Dendritic cell treated with granulocyte-macrophage colony-stimulating factor and Interleukin-4, amounts not matched to agents 40 ng/mL and 50 ng/mL, for 4 days (primary cell): ENCODE measurements around the gene FAM241B.

Source experiments
- H3K27ac Mint-ChIP-seq: one replicate; pipeline ENCODE4 v1.8.0; 2022; ENCODE audit warnings: mild to moderate bottlenecking, mixed read lengths
- H3K27me3 Mint-ChIP-seq: one replicate; pipeline ENCODE4 v1.8.0; 2022; ENCODE audit warnings: mild to moderate bottlenecking, mixed read lengths
- H3K36me3 Mint-ChIP-seq: one replicate; pipeline ENCODE4 v1.8.0; 2022; ENCODE audit warnings: low read depth, mixed read lengths
- H3K4me1 Mint-ChIP-seq: one replicate; pipeline ENCODE4 v1.8.0; 2022; ENCODE audit warnings: low read depth, mixed read lengths
- H3K4me3 Mint-ChIP-seq: one replicate; pipeline ENCODE4 v1.8.0; 2022; ENCODE audit warnings: mild to moderate bottlenecking, moderate library complexity, mixed read lengths
- H3K9me3 Mint-ChIP-seq: one replicate; pipeline ENCODE4 v1.8.0; 2022; ENCODE audit warnings: mixed read lengths
- intact Hi-C: fragments of 100-400 bp; cut with micrococcal nuclease; formaldehyde crosslinking; loops from one replicate; pipeline ENCODE4 v1.15.0; 2022

Gene FAM241B

DNA sequence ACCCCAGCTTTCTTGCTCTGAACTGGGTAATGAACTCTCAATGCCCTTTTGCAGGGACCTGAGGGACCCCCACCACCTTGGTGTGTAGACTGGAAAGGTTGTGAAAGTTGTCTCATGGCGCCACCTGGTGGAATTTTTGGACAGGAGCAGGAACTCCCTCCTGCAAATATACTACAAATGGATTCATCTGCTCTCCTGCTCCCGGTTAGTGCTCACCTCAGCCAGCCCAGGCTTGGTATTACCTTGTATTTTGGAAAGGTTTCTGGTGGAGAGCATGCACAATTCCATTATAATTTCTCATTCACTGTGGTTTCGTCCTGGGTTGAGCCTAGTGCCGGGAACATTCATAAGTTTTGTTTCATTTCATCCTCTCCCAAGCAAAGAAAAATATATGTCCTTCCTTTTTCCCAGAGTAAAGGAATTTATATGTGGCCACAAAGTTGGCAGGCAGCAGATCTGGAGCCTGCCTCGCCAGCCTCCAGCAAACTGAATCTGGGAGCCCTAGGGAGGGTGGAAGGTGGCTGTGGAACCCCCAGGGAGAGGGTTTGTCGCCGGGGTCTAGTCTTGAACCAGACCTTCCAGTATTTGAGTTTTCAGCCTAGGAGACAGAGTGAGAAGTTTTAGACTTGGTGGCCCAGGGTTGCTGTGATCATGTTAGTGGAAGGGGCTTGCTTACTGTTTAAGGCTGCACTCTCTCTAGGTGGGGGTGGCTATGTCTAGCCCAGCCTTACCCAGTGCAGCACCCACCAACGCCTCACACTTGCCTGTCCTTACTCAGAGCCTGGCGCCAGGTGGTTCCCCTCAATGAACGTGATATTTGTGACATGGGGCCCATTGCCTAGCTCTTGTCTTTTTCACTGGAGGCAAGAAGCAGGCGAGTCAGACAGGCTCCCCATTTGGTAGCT is 9.5 kb downstream of the FAM241B start:
- H3K27me3 Mint-ChIP-seq = peaks cover 9% of the 10 kb centered on the region
- intact Hi-C loops = loop anchor here (1.0 to 10.0 kb wide), 2 partner anchors 124 to 215 kb away; no protein-coding TSS in a partner anchor
- no peak overlapping the region for H3K4me3 Mint-ChIP-seq
- H3K27ac Mint-ChIP-seq = no peak overlapping the region
- no peaks in the 10 kb centered on the region for H3K9me3 Mint-ChIP-seq
- H3K36me3 Mint-ChIP-seq = no peaks in the 10 kb centered on the region
- no peaks in the 10 kb centered on the region for H3K4me1 Mint-ChIP-seq

DNA sequence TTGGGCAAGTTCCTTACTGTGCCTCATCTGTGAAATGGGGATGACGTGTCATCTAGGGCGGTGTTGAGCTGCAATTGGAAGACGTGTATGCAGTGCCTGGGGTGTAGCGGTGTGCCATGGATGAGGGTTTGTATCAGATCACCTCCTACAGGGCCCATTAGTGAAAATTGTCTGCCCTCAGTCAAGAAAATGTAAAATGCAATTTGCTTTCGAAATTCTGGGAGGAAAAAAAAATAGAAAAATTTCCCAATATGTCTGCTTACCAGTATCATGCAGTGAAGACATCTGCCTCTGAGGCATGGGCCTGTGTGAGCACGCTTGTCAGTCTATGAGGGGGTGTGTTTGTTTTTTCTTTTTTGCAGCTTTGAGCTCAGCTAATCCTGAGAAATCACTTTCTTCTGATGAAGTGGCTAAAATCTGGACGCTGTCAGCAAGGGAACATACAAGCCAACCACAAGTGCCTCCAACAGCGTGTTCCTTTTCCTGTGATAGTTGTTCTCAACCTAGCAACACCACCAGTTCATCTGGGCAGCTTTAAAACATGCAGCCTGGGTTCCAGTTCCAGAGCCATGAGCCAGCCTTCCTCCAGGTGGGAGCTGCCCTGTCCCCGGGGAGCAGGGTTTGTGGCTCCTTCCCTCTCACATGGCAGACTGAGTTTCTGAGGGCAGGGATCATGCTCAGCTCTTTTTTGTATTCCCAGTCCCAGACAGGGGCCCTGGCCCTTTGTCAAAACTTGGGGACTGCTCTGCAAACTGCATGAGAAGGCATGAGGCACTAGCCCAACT is 10.3 kb downstream of the FAM241B start:
- no peaks in the 10 kb centered on the region for H3K9me3 Mint-ChIP-seq
- no peak overlapping the region for H3K4me3 Mint-ChIP-seq
- H3K36me3 Mint-ChIP-seq = no peaks in the 10 kb centered on the region
- peaks cover 11% of the 10 kb centered on the region for H3K27me3 Mint-ChIP-seq
- H3K4me1 Mint-ChIP-seq = no peaks in the 10 kb centered on the region
- no peak overlapping the region for H3K27ac Mint-ChIP-seq
- intact Hi-C loops = no loop called here

DNA sequence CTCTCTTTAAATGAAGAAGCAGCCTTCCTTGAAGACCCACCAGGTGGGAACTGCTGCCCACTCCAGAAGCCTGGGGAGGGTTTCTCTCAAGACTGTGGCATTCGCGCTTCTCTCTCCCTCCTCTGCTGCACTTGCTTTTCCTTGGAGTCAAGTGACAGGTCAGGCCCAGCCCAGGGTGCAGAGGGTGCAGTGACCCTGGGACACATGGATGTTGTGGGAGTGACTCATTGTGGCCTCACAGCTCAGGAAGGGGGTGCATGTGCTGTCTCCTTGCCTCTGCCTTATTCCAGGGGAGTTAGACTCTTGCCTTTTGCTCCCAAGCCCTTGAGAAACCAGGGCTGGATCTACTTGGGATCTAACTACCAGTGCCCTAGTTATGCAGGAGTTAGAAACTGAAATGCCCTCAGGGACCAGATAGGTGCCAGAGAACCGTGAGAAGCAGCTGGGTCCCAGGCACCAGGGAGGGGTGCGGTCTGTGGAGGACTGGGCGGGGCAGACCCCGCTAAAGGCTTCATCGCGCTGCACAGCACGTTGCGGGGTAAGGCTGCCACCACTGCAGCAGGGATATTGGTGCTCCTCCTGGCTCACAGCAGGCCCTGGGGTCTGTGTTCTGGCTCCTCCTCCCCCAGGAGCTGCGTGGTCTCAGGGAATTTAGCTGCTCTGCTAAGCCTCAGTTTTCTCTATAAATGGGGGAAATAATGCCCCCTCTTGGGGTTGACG is 11.4 kb downstream of the FAM241B start:
- no peaks in the 10 kb centered on the region for H3K9me3 Mint-ChIP-seq
- H3K36me3 Mint-ChIP-seq = no peaks in the 10 kb centered on the region
- intact Hi-C loops = no loop called here
- no peak overlapping the region for H3K27ac Mint-ChIP-seq
- peaks cover 11% of the 10 kb centered on the region for H3K27me3 Mint-ChIP-seq
- no peaks in the 10 kb centered on the region for H3K4me1 Mint-ChIP-seq
- H3K4me3 Mint-ChIP-seq = no peak overlapping the region

DNA sequence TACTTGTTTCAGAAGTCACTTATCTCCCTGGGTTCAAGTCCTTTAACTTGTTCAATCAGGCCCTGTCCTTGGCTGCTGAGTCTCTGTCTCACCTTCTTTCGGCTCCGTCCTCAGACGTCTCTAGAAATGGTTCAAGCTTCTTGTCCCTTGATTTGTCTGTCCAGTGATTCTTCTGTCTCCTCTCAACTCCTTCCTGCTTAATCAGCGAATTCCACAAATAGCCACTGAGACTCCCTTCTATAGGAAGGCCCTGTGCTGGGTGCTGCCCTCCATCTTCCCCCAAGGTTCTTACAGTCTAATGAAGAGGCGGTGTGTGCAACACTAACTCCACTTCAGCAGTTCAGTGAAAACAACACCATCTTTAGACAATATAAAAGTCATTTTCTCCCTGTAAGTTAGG is 12.7 kb downstream of the FAM241B start:
- intact Hi-C loops = no loop called here
- H3K4me1 Mint-ChIP-seq = no peaks in the 10 kb centered on the region
- no peaks in the 10 kb centered on the region for H3K9me3 Mint-ChIP-seq
- no peak overlapping the region for H3K4me3 Mint-ChIP-seq
- H3K27me3 Mint-ChIP-seq = peaks cover 9% of the 10 kb centered on the region
- no peaks in the 10 kb centered on the region for H3K36me3 Mint-ChIP-seq
- no peak overlapping the region for H3K27ac Mint-ChIP-seq

DNA sequence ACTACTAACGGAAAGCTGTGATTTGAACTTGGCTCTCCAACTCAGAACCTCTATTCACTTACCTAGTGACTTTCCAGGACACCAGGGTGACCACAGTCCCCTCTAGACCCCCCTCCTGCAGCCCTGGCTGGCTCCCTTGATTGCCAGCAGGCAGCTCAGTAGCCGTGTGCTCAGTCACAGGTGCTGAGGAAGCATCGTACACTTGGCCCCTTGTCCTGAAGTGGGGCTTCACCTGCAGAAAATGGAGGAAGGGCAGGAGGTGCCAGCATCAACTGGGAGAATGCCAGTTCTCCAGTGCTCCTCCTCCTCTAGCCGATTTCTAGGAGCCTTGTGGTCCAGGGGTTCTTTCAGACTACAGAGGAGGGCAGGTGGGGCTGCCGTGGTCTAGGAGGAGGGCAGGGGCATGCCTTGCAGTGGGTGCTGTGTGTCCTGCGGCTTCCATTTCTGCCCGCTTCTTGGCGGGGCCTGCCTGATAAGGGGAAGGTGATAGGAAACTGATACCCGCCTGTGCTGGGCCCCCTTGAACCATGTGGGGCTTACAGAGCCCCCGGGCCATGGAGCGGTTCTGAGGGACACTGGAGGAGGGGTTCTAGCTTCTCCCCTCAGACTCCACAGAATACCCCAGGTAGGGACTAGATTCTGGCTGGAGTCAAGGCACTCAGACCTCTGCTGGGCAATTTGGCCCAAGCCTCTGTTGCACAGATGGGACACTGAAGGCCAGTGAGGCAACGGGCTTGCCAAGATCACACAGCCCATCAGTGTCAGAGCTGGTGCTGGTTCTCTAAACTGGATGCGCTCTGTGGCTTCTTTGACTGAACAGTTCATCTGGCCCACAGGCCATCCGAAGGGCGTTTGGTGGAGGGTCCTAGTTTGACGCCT is 14.0 kb downstream of the FAM241B start:
- Mint-ChIP-seq H3K27me3 (peaks cover 8% of the 10 kb centered on the region), H3K9me3 (no peaks in the 10 kb centered on the region), H3K4me3 (no peak overlapping the region), H3K27ac (no peak overlapping the region), H3K36me3 (no peaks in the 10 kb centered on the region), H3K4me1 (no peaks in the 10 kb centered on the region)
- intact Hi-C loops = loop anchor here (2.0 kb wide), 2 partner anchors 73 to 271 kb away; no protein-coding TSS in a partner anchor

DNA sequence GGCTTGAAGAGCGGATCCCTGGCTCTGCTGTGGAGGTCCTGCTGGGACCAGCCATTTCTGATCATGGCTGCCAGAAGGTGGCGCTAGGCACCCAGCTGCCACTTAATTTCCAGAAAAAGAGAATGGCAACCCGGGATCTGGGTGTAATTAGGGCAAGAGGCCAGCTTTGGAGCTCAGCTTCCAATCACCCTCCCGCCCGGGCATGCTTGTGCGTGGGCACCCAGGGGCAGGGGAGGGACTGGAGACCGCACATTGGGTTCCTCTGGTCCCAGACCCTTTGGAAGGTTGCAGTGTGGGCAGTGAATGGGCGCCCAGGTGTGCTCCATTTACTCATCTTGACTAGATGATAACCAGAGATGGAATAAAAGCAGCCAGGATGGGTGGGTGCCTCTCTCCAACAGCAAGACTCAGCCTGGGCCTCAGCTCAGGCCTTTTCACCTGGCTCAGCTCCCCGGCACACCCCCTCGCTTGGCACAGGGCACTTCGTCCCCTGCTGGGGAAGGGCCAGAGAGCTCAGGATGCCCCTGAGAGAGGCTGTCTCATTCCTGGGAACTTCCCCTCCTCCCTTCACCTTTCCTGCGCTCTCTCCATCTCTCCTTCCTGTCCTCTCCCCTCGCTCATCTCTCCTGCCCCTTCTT is 14.7 kb downstream of the FAM241B start:
- no peak overlapping the region for H3K4me3 Mint-ChIP-seq
- intact Hi-C loops = loop anchor here (2.0 kb wide), 2 partner anchors 72 to 270 kb away; no protein-coding TSS in a partner anchor
- no peak overlapping the region for H3K27ac Mint-ChIP-seq
- no peaks in the 10 kb centered on the region for H3K4me1 Mint-ChIP-seq
- H3K36me3 Mint-ChIP-seq = no peaks in the 10 kb centered on the region
- H3K9me3 Mint-ChIP-seq = no peaks in the 10 kb centered on the region
- peaks cover 8% of the 10 kb centered on the region for H3K27me3 Mint-ChIP-seq

DNA sequence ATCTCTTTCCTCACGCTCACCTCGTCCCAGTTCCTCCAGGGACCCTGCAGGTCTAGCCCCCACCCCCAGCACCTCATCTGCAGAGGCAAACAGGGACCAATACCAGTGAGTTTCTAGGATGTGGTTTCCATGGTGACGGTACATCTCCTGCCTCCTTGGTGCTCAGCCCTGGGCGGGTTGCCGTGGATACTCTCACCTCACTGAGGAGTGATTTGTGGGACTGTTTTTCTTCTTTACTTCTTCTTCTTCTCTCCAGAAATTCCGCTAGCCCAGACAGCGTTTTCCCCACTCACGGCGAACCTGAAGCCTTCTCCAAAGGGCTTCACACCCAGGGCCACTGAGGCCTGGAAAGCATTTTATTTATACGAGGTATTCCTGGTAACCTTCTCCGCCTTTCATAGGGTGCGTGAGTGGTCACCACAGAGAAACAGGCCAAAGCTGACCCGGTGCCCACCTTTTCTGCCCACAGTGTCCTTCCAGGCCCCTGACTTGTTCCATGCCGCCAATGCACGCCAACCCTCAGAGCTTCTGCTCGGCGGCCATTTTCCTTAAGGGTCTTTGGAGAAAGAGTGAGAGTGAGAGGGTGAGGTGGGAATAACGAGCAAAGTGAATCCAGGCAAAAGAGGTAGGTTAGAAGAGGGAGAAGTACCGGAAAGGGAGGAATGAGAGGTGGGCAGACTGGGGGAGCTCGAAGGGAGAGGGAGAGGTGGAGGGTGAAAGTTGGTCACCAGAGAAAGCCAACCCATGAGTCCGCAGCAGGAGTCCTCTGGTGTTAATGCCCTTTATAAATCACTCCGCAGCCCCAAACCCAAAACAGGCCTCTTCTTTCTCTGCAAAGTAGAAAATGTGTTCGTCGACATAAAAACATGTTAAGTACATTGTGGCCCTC is 15.5 kb downstream of the FAM241B start:
- H3K36me3 Mint-ChIP-seq = no peaks in the 10 kb centered on the region
- peaks cover 5% of the 10 kb centered on the region for H3K27me3 Mint-ChIP-seq
- H3K9me3 Mint-ChIP-seq = no peaks in the 10 kb centered on the region
- no peak overlapping the region for H3K4me3 Mint-ChIP-seq
- no peaks in the 10 kb centered on the region for H3K4me1 Mint-ChIP-seq
- intact Hi-C loops = loop anchor here (2.0 kb wide), 2 partner anchors 71 to 269 kb away; no protein-coding TSS in a partner anchor
- no peak overlapping the region for H3K27ac Mint-ChIP-seq

DNA sequence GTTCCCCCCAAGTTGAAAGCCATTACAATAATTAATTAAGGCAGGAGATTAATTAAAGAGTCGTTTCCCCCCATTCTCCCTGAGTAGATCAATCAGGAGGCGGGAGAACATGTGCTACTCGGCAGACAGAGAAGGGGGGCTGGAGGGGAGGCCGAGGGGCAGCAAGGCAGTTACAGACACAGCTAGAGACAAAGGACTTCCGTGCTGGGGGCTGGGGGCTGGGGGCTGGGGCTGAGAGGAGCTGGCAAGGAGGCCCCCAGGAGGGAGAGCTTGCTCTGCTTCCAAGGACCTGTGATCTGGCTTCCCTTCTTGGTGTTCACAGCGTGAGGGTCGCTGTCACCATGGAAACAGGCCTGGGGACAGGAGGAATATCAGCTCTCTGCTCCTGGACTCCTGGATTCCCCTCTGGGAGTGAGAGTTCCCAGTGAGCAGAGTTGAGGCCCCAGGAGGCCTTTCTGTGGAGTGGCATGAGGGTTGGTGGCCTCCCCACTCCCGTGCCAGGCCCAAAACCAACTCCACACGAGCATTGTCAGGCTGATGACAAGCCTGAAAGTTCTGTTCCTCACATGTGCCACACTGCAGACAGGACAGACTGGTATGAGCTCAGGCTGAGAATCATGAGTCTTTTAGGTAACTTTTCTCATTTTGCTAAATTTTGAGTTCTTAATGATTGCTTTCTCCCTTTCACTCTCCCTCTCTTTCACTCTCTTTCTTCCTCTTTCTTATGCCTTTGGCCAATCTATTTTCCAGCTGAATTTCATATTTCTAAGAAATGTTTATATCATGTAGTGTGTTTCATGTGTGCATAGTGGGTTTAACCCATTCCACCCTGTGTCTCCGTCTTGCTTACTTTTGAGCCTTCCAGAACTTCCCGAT is 16.4 kb downstream of the FAM241B start:
- no peak overlapping the region for H3K27ac Mint-ChIP-seq

DNA sequence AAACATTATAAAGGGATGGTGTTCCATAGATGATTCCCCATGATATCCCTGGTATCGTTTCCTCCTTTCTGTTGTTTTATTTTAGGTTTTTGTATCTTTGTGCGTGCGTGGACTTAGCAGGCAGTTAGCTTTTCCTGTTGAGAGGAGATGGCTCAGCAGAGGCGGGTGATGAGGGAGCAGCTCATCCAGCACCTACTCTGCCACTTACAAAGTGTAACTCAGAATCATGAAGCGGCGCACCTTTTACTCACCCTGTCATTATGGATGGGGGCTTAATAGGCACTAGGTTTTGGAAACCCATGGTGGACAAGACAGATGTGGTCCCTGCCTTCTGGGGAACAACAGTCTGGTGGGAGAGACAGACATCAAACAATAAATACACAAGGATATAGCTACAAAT is 17.1 kb downstream of the FAM241B start:
- Mint-ChIP-seq H3K27ac (no peak overlapping the region), H3K4me3 (no peak overlapping the region)
- intact Hi-C loops = no loop called here

More for the DNA sequence above, 16.4 kb downstream of the FAM241B start:
- Mint-ChIP-seq H3K4me3 (no peak overlapping the region), H3K9me3 (no peaks in the 10 kb centered on the region), H3K4me1 (no peaks in the 10 kb centered on the region), H3K27me3 (peaks cover 7% of the 10 kb centered on the region), H3K36me3 (no peaks in the 10 kb centered on the region)
- intact Hi-C loops = no loop called here

DNA sequence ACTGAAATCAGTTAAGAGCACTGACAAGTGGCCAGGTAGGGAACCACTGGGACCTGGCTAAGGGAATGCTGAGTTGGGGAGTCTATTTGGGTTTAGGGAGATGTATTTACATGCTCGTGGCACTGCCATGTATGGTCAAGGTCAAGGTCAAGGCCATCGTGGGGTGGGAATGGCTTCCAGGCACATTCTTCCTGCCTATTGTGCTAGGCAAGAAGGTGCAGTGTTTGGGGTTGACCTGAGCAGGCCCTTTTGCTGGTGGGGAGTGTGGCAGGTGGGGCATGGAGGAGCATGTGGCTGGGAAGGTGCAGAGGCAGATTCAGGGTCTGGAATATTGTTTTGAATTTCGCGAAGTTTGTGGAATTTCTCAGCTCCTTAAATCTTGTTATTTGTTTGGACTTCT is 17.8 kb downstream of the FAM241B start:
- intact Hi-C loops = no loop called here
- Mint-ChIP-seq H3K9me3 (no peaks in the 10 kb centered on the region), H3K27ac (no peak overlapping the region)

More for the DNA sequence above, 17.1 kb downstream of the FAM241B start:
- no peaks in the 10 kb centered on the region for H3K4me1 Mint-ChIP-seq
- H3K9me3 Mint-ChIP-seq = no peaks in the 10 kb centered on the region
- peaks cover 11% of the 10 kb centered on the region for H3K27me3 Mint-ChIP-seq
- H3K36me3 Mint-ChIP-seq = no peaks in the 10 kb centered on the region

DNA sequence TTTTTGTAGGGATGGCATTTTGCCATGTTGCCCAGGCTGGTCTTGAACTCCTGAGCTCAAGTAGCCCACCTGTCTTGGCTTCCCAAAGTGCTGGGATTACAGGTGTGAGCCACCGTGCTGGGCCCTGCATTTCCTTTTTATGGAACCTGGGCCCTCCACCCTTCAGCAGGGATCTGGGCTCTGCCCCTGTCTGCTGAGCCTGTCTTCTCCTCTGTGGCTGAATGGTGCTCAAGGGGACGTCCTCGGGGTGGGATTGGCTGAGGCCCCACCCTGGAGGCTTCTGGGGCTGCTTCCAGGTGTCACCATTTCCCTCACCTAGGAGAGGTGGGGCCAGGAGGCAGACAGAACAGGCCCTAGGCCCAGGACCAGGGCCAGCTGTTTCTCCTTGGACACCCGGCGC is 18.4 kb downstream of the FAM241B start:
- Mint-ChIP-seq H3K36me3 (no peaks in the 10 kb centered on the region), H3K9me3 (no peaks in the 10 kb centered on the region), H3K27ac (no peak overlapping the region), H3K27me3 (peaks cover 12% of the 10 kb centered on the region), H3K4me1 (no peaks in the 10 kb centered on the region), H3K4me3 (no peak overlapping the region)
- intact Hi-C loops = no loop called here

More for the DNA sequence above, 17.8 kb downstream of the FAM241B start:
- no peaks in the 10 kb centered on the region for H3K4me1 Mint-ChIP-seq
- no peaks in the 10 kb centered on the region for H3K36me3 Mint-ChIP-seq
- peaks cover 11% of the 10 kb centered on the region for H3K27me3 Mint-ChIP-seq
- H3K4me3 Mint-ChIP-seq = no peak overlapping the region
